ENCODE measurements around the gene CALHM1. TPM values are rescaled to one million over a fixed set of nuclear protein-coding genes. Genes with fewer than 3 reads are reported as not detected.

Gene CALHM1
- total and polyA plus RNA-seq, 2 experiments from 2014 or later, result 0.11 TPM; not detected in 1

- no peak for TF ChIP-seq ZNF462 (CRISPR knock-in tag; IDR thresholded peaks at IDR 0.05)
These were observed 10.5 kb upstream of the CALHM1 start (continued) for GRCh38 chr10:103469201-103469600.

DNA sequence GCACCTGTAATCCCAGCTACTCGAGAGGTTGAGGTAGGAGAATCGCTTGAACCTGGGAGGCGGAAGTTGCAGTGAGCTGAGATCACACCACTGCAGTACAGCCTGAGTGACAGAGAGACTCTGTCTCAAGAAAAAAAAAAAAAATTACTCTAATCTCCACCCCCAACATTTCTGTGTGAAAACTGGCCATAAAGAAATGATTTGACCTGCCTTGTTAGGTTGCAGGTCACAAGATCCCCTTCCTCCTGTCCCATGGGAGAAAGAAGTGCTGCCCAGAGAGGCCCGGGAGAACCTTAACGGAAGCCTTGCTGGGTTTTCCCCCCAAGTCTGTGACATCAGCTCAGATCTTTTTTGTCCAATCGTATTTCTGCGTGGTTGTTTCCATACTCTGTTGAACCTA is 8.7 kb upstream of the CALHM1 start:
- H3K4me1 ChIP-seq (ENCODE audit: insufficient read depth), result no peaks in the 10 kb centered on the region
- peaks cover 19% of the 10 kb centered on the region for H3K4me1 Mint-ChIP-seq
- H3K27ac Mint-ChIP-seq, result no peak overlapping the region
- no peaks in the 10 kb centered on the region for H4K20me1 ChIP-seq (replicated peaks; ENCODE audit: insufficient read depth)
- H2AFZ ChIP-seq, result no peak overlapping the region
- H3F3A ChIP-seq (replicated peaks; ENCODE audit: low read depth), result no peaks in the 10 kb centered on the region
- H3K9me3 Mint-ChIP-seq, result no peaks in the 10 kb centered on the region
- no peaks in the 10 kb centered on the region for H3K36me3 ChIP-seq (ENCODE audit: insufficient read depth)
- H3K4me3 ChIP-seq, result no peak overlapping the region
- H3K36me3 Mint-ChIP-seq (ENCODE audit: low read depth), result no peaks in the 10 kb centered on the region
- no peak overlapping the region for H3K27ac ChIP-seq (ENCODE audit: low read depth)
- H3K4me2 ChIP-seq, result no peak overlapping the region
- DNase-seq (ENCODE audit: low spot score), result no peak
- no peak overlapping the region for H3K4me3 Mint-ChIP-seq
- H3K9me2 ChIP-seq (ENCODE audit: insufficient read depth), result no peaks in the 10 kb centered on the region
- peaks cover 13% of the 10 kb centered on the region for H3K27me3 Mint-ChIP-seq (ENCODE audit: insufficient read depth, low read depth, poor library complexity)
- H3K27me3 ChIP-seq (ENCODE audit: insufficient read depth), result no peaks in the 10 kb centered on the region
- H3K79me2 ChIP-seq (replicated peaks; ENCODE audit: insufficient read depth), result no peaks in the 10 kb centered on the region
- no peak for ATAC-seq
- TF ChIP-seq NANOG (IDR thresholded peaks at IDR 0.05; ENCODE audit: borderline replicate concordance), result no peak
- no peak for TF ChIP-seq JUNB (IDR thresholded peaks at IDR 0.05; ENCODE audit: unreplicated experiment)
- TF ChIP-seq EZH2 (IDR thresholded peaks at IDR 0.05; ENCODE audit: low read depth, unreplicated experiment), result no peak
- TF ChIP-seq ZNF114 (CRISPR knock-in tag; IDR thresholded peaks at IDR 0.05), result no peak
- no peak for TF ChIP-seq POLR2AphosphoS5 (IDR thresholded peaks at IDR 0.05; ENCODE audit: low read depth)
- TF ChIP-seq CREB1 (CRISPR knock-in tag; IDR thresholded peaks at IDR 0.05; ENCODE audit: low read depth), result no peak
- TF ChIP-seq ZNF462 (CRISPR knock-in tag; IDR thresholded peaks at IDR 0.05), result no peak
- no peak for TF ChIP-seq ZNF331 (CRISPR knock-in tag; IDR thresholded peaks at IDR 0.05; ENCODE audit: low read depth)
- TF ChIP-seq EZH2phosphoT487 (IDR thresholded peaks at IDR 0.05; ENCODE audit: unreplicated experiment), result no peak
- no peak for TF ChIP-seq ETS1 (IDR thresholded peaks at IDR 0.05)
